Measurements from ENCODE around the gene TMEM131L.

TMEM131L gene

GRCh38 chr4:153479101-153479500 lies 12.9 kb downstream of the TMEM131L start:
- DNase-seq (ENCODE audit: low read depth in 2 of 2), result no peak

DNA sequence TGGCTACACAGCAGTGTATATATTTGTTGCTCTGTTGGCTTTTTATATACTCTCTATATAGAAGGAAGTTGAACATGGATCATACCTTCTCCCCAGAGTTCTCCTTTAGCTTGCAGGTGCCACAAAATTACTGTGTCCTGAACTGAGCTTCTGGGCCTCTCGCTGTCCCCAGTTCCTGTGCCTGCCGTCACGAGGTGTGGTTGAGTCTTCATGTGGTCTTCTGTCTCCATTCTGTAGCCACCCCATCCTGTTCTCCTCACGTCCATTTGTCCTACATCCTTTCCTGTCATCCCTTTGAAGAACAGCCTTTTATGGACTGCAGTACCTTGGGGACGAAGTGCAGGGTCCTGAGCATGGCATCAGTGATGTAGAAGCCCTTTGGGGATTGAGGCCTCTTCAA lies 14.5 kb downstream of the TMEM131L start:
- no peak for DNase-seq (ENCODE audit: low read depth in 2 of 2)

DNA sequence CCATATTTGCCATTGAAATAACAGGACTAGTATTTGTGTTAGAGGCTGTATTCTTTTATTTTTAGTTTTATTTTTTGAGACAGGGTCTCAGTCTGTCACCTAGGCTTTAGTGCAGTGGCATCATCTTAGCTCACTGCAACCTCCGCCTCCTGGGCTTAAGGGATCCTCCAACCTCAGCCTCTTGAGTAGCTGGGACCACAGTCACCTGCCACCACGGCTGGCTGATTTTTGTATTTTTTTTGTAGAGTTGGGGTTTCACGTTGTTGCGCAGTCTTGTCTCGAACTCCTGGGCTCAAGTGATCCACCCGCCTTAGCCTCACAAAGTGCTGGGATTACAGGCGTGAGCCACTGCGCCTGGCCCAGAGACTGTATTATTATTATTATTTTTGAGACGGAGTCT lies 15.3 kb downstream of the TMEM131L start:
- DNase-seq (ENCODE audit: low read depth in 2 of 2), result no peak

- no peak for DNase-seq (ENCODE audit: low read depth in 2 of 2)
Observed at GRCh38 chr4:153483432-153484418, 17.6 kb downstream of the TMEM131L start.

DNA sequence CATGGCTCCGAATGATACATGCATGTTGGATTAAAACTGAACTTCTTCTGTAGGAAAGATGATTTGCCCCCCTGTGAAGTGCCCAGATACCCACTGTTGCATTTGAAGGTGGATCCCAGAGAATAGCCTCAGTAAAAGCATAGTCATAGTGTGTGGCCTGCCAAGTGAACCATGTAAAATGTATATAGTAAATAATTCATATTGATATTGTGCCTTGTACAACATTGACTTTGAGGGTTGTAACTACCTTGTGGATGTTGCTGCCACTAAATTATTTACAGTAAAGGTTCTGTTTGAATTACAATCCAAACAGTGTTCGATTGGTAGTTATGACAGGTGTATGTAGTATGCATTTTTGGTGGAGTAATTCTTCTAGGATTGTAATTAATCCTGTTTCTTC lies 19.2 kb downstream of the TMEM131L start:
- DNase-seq (ENCODE audit: low read depth in 2 of 2), result no peak

DNA sequence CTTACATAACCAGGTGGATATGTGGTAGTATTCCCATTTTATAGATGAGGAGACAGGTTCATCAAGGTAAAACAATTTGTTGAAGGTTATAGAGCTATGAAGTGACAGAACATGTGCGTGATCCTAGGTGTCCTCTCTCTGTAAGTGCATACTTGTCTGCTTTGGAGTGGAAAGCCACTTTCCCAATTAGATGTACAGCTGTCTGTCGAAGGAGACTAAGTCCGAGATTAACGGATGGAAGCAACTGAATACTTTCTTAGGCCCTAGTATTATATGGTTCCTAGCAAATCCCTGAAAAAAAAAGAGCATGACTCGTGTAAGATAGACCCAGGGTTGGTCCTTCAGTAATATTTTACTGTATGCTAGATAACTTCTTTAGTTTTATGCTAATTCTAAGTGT lies 19.7 kb downstream of the TMEM131L start:
- DNase-seq (ENCODE audit: low read depth in 2 of 2), result no peak

DNA sequence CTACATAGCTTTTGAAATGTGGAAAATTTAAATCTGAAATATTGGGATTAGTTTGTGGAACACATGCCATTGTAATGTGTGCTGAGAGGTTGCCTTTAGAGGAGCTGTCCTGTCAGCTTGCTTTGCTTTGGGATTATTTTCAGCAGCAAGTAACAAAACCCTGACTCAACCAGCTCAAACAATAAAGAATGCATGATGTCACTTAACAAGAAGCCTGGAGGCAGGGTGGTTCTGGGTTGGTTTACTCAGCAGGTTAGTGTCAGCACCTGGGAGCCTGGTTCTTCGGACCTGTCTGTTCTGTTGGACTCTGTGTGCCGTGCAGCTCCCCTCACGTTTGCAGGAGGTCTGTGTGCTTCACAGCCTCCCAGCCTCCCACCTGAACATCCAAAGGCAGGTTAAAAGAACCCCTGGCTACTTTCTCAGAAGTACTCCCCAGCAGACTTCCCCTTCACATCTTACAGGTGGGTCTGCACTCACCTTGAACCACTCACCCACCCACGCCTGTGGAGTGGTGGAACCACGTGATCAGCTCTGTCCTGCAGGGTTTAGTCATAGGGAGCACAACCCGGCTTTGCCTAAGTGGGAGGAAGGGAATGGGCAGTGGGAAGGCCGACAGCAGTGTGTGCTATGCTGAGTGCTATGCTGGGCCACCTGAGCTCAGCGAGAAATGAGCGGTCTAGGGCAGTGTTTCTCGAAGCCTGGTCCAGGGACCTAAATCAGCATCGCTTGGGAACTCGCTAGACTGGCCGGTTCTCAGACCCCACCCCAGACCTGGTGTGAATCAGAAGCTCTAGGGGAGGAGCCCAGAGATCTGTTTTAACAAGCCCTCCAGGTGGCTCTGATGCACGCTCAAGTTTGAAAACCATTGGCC lies 20.4 kb downstream of the TMEM131L start:
- no peak for DNase-seq (ENCODE audit: low read depth in 2 of 2)

GRCh38 chr4:153488006-153488891 lies 22.1 kb downstream of the TMEM131L start:
- peak in 1 of 2 donors; percentile 50 for DNase-seq (ENCODE audit: low read depth in 2 of 2)

DNA sequence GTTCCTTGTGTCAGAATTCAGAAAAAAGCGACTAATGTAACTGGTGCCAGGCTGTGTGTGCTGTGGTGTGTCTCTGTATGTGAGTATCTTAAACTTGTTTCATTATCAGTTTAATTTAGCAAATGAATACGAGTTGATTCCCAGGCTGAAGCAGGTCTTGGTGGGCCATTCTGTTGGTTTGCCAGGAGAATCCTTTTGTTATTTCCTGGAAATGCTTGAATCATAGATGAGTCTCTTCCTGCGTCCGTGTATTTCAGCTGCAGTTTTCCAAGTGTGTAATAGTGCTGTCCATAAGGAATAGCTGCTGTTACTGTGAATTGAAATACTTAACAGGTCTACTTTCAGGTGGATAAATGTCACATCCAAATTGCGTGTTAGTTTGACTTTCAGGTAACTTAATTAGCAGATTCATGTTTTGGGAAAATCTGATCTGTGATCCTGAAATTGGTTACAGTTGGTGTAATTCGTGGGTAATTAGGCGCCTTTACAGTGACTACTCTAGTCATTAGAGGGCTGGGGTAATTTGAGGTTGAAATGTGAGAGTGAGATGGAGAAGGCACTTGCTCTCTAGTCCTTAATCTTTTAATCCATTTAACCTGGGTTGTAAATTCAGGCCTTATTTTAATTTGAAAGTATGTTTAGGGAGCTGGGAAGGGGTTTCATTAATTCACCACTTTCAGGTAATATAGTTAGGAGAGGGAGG lies 23.8 kb downstream of the TMEM131L start:
- no peak for DNase-seq (ENCODE audit: low read depth in 2 of 2)

DNA sequence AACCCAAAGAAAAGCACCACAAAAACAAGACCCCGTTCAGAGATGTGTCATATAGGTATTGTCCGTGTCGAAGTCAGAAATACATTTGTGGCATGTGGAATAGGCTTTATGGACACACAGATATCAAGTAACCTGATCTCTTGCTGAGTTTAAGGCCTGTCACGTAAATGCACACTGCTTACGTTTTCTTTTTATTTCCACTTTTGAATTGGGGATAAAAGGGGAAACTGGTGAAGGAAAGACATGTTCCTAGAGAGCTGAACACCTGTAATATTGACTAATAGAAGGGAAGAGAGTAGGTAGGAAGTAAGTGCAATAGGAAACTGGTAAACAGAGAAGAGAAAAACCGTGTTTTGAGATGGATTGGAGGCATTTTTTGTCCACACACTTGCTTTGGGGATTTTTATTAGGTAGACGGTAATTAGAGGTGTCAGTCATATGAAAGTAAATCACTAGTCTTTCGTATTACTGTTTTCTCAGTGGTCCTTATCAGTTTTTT lies 24.9 kb downstream of the TMEM131L start:
- DNase-seq (ENCODE audit: low read depth in 2 of 2), result no peak

DNA sequence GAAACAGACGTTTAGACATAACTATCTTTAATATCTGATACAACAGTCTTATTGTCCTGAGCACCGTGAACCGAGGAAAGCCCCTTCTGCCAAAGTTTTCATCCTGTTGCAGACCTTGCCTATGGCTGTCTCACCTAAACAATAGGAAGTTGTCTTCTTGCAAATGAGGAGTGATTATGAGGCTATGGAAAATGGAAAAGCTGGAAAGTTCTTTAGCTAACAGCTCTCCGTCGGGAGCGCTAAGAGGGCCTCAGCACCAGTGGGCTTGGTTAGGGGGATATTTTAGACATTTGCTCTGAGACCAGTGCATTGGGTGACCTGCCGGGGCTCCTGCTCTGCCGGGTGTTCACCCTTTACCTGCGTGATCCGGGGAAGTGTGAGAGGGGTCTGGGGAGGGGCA lies 28.4 kb downstream of the TMEM131L start:
- no peak for DNase-seq (ENCODE audit: low read depth in 2 of 2)

DNA sequence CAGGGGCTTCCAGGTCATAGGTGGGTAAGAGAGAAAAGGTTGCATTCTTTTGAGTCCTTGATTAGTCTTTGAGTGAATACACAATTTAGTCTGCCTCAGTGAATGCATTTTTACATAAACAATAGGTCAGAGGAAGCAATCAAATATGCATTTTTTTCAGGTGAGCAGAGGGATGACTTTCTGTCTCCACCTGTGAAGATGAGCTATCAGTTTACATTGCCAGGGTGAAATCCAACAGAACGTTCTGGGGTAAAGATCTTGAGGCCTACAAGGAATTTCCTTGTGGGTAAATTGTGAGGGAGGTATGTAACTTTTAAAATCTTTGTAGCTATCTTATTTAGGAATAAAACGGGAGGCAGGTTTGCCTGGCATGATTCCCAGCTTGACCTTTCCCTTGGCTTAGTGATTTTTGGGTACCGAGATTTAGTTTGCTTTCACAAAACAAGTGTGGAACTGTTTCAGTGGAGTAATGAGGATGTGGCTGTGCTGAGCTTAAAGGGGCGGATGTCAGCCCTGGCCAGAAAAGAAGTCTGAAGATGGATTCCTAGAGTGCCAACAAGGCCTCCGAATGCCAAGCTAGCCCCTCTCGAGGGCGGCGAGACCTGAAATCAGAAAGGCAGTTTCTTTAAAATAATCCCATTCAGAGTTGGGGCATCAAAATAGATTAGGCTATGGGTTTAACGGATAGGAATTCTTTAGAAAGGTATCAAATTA lies 29.5 kb downstream of the TMEM131L start:
- DNase-seq (ENCODE audit: low read depth in 2 of 2), result no peak

GRCh38 chr4:153497091-153497531 lies 31.0 kb downstream of the TMEM131L start:
- DNase-seq (ENCODE audit: low read depth in 2 of 2), result peak in 1 of 2 donors; percentile 25

GRCh38 chr4:153497988-153498967 lies 32.1 kb downstream of the TMEM131L start:
- no peak for DNase-seq (ENCODE audit: low read depth in 2 of 2)

DNA sequence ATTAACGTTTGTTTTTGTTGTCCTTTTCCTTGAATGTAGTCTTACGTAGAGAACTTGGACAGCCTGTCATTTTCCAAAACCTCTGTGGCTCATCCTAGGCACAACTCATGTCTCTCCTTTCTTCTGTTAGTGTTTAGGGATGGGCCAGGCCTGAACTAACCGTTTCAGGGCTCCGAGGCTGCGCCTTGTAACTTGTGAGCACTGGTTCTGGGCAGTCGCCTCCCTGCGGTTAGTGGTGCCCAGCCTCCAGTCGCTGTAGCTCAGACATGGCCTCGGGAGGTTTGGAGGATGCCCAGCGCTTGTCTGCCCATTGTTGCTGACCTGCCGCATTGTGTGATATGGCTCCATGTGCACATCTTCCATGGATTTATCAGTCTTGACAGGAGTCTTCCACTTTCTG lies 32.8 kb downstream of the TMEM131L start:
- DNase-seq (ENCODE audit: low read depth in 2 of 2), result no peak

GRCh38 chr4:153501578-153501977 lies 35.4 kb downstream of the TMEM131L start:
- DNase-seq (ENCODE audit: low read depth in 2 of 2), result no peak

- DNase-seq (ENCODE audit: low read depth in 2 of 2), result no peak
Observed at GRCh38 chr4:153502584-153502983, 36.4 kb downstream of the TMEM131L start.

All from stimulated activated CD8-positive, alpha-beta memory T cell treated with anti-CD3 and anti-CD28 coated beads, Interleukin-2, amount 100 ng/mL, for 1 hour (primary cell).